Measurements from ENCODE around the gene SLC1A4.

SLC1A4 gene

DNA sequence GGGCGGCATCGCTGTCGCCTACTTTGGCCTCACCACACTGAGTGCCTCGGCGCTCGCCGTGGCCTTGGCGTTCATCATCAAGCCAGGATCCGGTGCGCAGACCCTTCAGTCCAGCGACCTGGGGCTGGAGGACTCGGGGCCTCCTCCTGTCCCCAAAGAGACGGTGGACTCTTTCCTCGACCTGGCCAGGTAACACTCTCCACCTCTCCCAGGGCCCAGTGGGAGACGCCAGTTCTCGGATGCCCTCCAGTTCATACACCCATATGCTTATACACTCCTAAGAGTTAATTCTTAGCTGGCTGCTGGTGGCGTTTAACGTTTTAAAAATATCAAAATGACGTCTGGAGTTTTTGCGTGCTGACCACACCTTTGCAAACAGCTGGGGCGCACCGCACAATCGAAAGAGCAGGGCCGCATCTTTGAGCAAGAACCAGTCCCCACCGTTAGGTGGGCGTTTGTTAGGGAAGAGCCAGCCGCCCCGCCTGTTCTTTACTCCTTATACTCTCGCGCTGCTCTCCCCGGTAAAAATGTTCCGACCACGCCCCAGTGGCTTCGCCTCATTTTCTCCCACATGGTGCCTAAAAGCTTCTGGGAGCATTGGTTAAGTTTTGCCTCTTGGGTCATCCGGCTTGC, 899 bp downstream of the SLC1A4 start:
- Histone ChIP-seq H3K27ac (ENCODE audit: low read depth, low read length) (no peak overlapping the region), H3K27me3 (ENCODE audit: control insufficient read depth in 5 of 5, insufficient read depth in 4 of 5, low read length in 5 of 5) (no peaks in the 10 kb centered on the region), H3K9me3 (ENCODE audit: control insufficient read depth in 5 of 5, low read length in 5 of 5) (no peaks in the 10 kb centered on the region), H3K4me1 (ENCODE audit: control insufficient read depth in 5 of 5, insufficient read depth in 5 of 5, low read length in 5 of 5) (peaks cover 0 to 28% (median 21%) of the 10 kb centered on the region in 5 donors), H3K4me3 (ENCODE audit: low read depth in 1 of 5, low read length in 5 of 5) (peak overlapping the region; percentile 48 to 87 (median 79)), H3K36me3 (ENCODE audit: control insufficient read depth in 5 of 5, insufficient read depth in 5 of 5, low read length in 5 of 5) (no peaks in the 10 kb centered on the region), H3K9ac (ENCODE audit: low read length in 5 of 5) (peak overlapping the region in 3 of 5 donors; percentile 16 to 68 (median 64))

DNA sequence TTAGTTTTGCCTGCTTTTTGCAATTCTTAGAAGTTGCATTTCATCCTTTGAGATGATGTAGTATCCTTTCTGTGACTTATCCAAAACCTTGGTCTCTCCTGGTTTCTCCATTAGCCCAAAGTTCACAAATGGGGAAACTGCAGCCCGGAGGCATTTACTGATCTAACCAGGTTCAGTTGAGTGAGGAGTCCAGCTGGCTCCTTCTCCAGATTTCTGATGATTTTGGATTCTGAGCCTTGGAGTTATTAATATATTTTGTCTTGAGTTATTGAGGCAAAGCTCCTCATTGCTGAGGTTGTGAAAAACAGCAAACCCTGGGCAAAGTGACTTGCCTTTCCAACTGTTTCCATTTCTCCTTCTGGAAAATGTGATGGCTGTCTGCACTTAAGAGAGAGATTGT, 1.7 kb downstream of the SLC1A4 start:
- peak overlapping the region in 1 of 5 donors; percentile 78 for H3K4me3 ChIP-seq (ENCODE audit: low read depth in 1 of 5, low read length in 5 of 5)
- no peak overlapping the region for H3K9ac ChIP-seq (ENCODE audit: low read length in 5 of 5)
- H3K27me3 ChIP-seq (ENCODE audit: control insufficient read depth in 5 of 5, insufficient read depth in 4 of 5, low read length in 5 of 5): no peaks in the 10 kb centered on the region
- no peaks in the 10 kb centered on the region for H3K36me3 ChIP-seq (ENCODE audit: control insufficient read depth in 5 of 5, insufficient read depth in 5 of 5, low read length in 5 of 5)
- H3K27ac ChIP-seq (ENCODE audit: low read depth, low read length): no peak overlapping the region
- peaks cover 0 to 28% (median 21%) of the 10 kb centered on the region in 5 donors for H3K4me1 ChIP-seq (ENCODE audit: control insufficient read depth in 5 of 5, insufficient read depth in 5 of 5, low read length in 5 of 5)
- H3K9me3 ChIP-seq (ENCODE audit: control insufficient read depth in 5 of 5, low read length in 5 of 5): no peaks in the 10 kb centered on the region

DNA sequence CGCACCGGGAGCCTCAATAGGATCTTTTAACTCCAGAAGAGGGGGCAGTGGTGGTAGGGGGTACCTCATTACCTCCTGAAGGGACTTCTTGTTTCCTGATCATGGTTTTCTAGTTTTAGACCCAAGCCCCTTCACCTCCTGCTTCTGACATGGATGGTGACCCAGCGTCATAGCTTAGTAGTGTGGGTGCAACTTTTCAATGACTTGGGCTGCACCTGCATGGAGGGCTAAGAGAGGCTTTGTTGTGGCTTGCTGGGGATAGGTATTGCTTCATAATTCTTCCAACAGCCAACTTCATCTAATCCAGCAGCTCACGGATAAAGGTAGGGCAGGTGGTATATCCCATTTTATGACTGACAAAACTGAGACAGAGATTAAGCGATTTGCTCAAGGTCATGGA, 3.0 kb downstream of the SLC1A4 start:
- H3K27me3 ChIP-seq (ENCODE audit: control insufficient read depth in 5 of 5, insufficient read depth in 4 of 5, low read length in 5 of 5): no peaks in the 10 kb centered on the region
- no peak overlapping the region for H3K4me3 ChIP-seq (ENCODE audit: low read depth in 1 of 5, low read length in 5 of 5)
- no peak overlapping the region for H3K9ac ChIP-seq (ENCODE audit: low read length in 5 of 5)
- no peaks in the 10 kb centered on the region for H3K36me3 ChIP-seq (ENCODE audit: control insufficient read depth in 5 of 5, insufficient read depth in 5 of 5, low read length in 5 of 5)
- H3K9me3 ChIP-seq (ENCODE audit: control insufficient read depth in 5 of 5, low read length in 5 of 5): no peaks in the 10 kb centered on the region
- no peak overlapping the region for H3K27ac ChIP-seq (ENCODE audit: low read depth, low read length)
- peaks cover 0 to 28% (median 21%) of the 10 kb centered on the region in 5 donors for H3K4me1 ChIP-seq (ENCODE audit: control insufficient read depth in 5 of 5, insufficient read depth in 5 of 5, low read length in 5 of 5)

DNA sequence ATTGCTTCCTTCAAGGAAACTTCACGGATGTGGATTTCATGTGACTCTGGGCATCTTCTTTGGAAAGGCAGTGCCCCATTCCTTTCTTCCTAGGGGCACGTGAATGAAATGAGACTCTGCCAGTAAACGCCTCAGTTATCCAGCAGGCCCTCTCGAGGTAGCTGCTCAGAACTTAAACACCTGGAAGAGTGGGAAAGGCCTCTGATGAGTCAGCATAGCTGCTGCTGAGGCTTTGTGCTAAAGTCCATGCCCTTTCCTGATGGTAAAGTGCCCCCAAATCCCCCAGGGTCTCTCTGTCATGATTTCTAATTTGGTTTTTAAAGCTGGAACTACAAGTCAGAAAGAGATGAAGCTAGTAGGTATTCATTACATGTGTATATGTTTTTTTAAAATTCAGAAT, 3.8 kb downstream of the SLC1A4 start:
- Histone ChIP-seq H3K36me3 (ENCODE audit: control insufficient read depth in 5 of 5, insufficient read depth in 5 of 5, low read length in 5 of 5) (no peaks in the 10 kb centered on the region), H3K4me1 (ENCODE audit: control insufficient read depth in 5 of 5, insufficient read depth in 5 of 5, low read length in 5 of 5) (peaks cover 0 to 26% (median 18%) of the 10 kb centered on the region in 5 donors), H3K27me3 (ENCODE audit: control insufficient read depth in 5 of 5, insufficient read depth in 4 of 5, low read length in 5 of 5) (no peaks in the 10 kb centered on the region), H3K4me3 (ENCODE audit: low read depth in 1 of 5, low read length in 5 of 5) (no peak overlapping the region), H3K27ac (ENCODE audit: low read depth, low read length) (no peak overlapping the region), H3K9ac (ENCODE audit: low read length in 5 of 5) (no peak overlapping the region), H3K9me3 (ENCODE audit: control insufficient read depth in 5 of 5, low read length in 5 of 5) (no peaks in the 10 kb centered on the region)

GRCh38 chr2:64995041-64995440, 5.8 kb downstream of the SLC1A4 start:
- H3K27me3 ChIP-seq (ENCODE audit: control insufficient read depth in 5 of 5, insufficient read depth in 4 of 5, low read length in 5 of 5): no peaks in the 10 kb centered on the region
- H3K9me3 ChIP-seq (ENCODE audit: control insufficient read depth in 5 of 5, low read length in 5 of 5): no peaks in the 10 kb centered on the region
- H3K4me1 ChIP-seq (ENCODE audit: control insufficient read depth in 5 of 5, insufficient read depth in 5 of 5, low read length in 5 of 5): peaks cover 0 to 24% (median 13%) of the 10 kb centered on the region in 5 donors
- H3K36me3 ChIP-seq (ENCODE audit: control insufficient read depth in 5 of 5, insufficient read depth in 5 of 5, low read length in 5 of 5): no peaks in the 10 kb centered on the region
- no peak overlapping the region for H3K9ac ChIP-seq (ENCODE audit: low read length in 5 of 5)
- H3K4me3 ChIP-seq (ENCODE audit: low read depth in 1 of 5, low read length in 5 of 5): no peak overlapping the region
- no peak overlapping the region for H3K27ac ChIP-seq (ENCODE audit: low read depth, low read length)

GRCh38 chr2:64996871-64997307, 7.7 kb downstream of the SLC1A4 start:
- H3K4me3 ChIP-seq (ENCODE audit: low read depth in 1 of 5, low read length in 5 of 5): no peak overlapping the region
- peaks cover 0 to 16% (median 5%) of the 10 kb centered on the region in 5 donors for H3K4me1 ChIP-seq (ENCODE audit: control insufficient read depth in 5 of 5, insufficient read depth in 5 of 5, low read length in 5 of 5)
- no peak overlapping the region for H3K27ac ChIP-seq (ENCODE audit: low read depth, low read length)

DNA sequence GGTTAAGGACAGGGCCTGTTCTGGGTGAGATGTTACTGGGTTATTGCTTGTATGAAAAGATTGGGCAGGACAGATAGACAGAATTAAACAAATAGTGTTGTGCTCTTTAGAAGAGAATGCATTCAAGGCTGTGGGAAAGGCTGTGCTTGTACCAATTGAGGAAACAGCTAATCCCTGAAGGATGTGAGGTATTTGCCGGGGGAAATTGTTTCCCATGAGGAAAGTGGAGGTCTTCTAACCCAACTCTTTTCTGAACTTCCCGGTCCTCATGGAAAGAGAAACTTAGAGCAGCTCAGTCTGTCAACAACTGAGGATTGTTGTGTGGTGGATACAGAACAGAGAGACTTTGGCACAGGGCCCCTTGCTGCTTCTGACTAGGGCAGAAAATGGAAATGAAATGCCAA, 9.5 kb downstream of the SLC1A4 start:
- H3K4me1 ChIP-seq (ENCODE audit: control insufficient read depth in 5 of 5, insufficient read depth in 5 of 5, low read length in 5 of 5): peaks cover 0 to 16% (median 5%) of the 10 kb centered on the region in 5 donors
- no peaks in the 10 kb centered on the region for H3K36me3 ChIP-seq (ENCODE audit: control insufficient read depth in 5 of 5, insufficient read depth in 5 of 5, low read length in 5 of 5)
- peak overlapping the region; percentile 4 for H3K27ac ChIP-seq (ENCODE audit: low read depth, low read length)
- H3K9ac ChIP-seq (ENCODE audit: low read length in 5 of 5): no peak overlapping the region
- no peaks in the 10 kb centered on the region for H3K27me3 ChIP-seq (ENCODE audit: control insufficient read depth in 5 of 5, insufficient read depth in 4 of 5, low read length in 5 of 5)
- H3K9me3 ChIP-seq (ENCODE audit: control insufficient read depth in 5 of 5, low read length in 5 of 5): no peaks in the 10 kb centered on the region
- peak overlapping the region in 1 of 5 donors; percentile 28 for H3K4me3 ChIP-seq (ENCODE audit: low read depth in 1 of 5, low read length in 5 of 5)

More at GRCh38 chr2:64996871-64997307, 7.7 kb downstream of the SLC1A4 start:
- Histone ChIP-seq H3K9me3 (ENCODE audit: control insufficient read depth in 5 of 5, low read length in 5 of 5) (no peaks in the 10 kb centered on the region), H3K9ac (ENCODE audit: low read length in 5 of 5) (no peak overlapping the region), H3K36me3 (ENCODE audit: control insufficient read depth in 5 of 5, insufficient read depth in 5 of 5, low read length in 5 of 5) (no peaks in the 10 kb centered on the region), H3K27me3 (ENCODE audit: control insufficient read depth in 5 of 5, insufficient read depth in 4 of 5, low read length in 5 of 5) (no peaks in the 10 kb centered on the region)

- Histone ChIP-seq H3K9me3 (ENCODE audit: control insufficient read depth in 5 of 5, low read length in 5 of 5) (no peaks in the 10 kb centered on the region), H3K4me3 (ENCODE audit: low read depth in 1 of 5, low read length in 5 of 5) (no peak overlapping the region), H3K27ac (ENCODE audit: low read depth, low read length) (no peak overlapping the region), H3K27me3 (ENCODE audit: control insufficient read depth in 5 of 5, insufficient read depth in 4 of 5, low read length in 5 of 5) (no peaks in the 10 kb centered on the region), H3K36me3 (ENCODE audit: control insufficient read depth in 5 of 5, insufficient read depth in 5 of 5, low read length in 5 of 5) (peaks cover 0 to 2% (median 0%) of the 10 kb centered on the region in 5 donors), H3K4me1 (ENCODE audit: control insufficient read depth in 5 of 5, insufficient read depth in 5 of 5, low read length in 5 of 5) (peaks cover 0 to 16% (median 5%) of the 10 kb centered on the region in 5 donors), H3K9ac (ENCODE audit: low read length in 5 of 5) (no peak overlapping the region)
Measured at GRCh38 chr2:64999754-65000153, 10.6 kb downstream of the SLC1A4 start.

DNA sequence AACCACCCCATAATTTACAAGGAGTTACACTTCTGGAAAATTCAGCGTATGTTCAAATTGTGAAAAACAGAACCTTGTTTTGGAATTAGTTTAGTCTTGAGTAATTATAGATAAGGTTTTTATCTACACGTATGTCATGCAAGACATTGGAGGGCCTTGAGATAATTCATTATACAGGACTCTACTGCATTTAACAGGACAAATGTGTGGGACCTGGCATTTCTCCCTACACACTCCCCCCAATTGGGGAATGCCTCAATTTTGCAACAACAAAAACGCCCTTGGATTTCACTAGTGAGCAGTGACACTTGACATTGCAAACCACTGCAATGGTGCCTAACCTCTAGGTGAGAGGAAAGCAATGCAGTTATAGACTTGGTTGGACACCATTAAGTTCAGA, 11.4 kb downstream of the SLC1A4 start:
- no peak overlapping the region for H3K4me3 ChIP-seq (ENCODE audit: low read depth in 1 of 5, low read length in 5 of 5)
- no peak overlapping the region for H3K9ac ChIP-seq (ENCODE audit: low read length in 5 of 5)
- H3K9me3 ChIP-seq (ENCODE audit: control insufficient read depth in 5 of 5, low read length in 5 of 5): no peaks in the 10 kb centered on the region
- peaks cover 0 to 4% (median 2%) of the 10 kb centered on the region in 5 donors for H3K36me3 ChIP-seq (ENCODE audit: control insufficient read depth in 5 of 5, insufficient read depth in 5 of 5, low read length in 5 of 5)
- peaks cover 0 to 16% (median 5%) of the 10 kb centered on the region in 5 donors for H3K4me1 ChIP-seq (ENCODE audit: control insufficient read depth in 5 of 5, insufficient read depth in 5 of 5, low read length in 5 of 5)
- no peaks in the 10 kb centered on the region for H3K27me3 ChIP-seq (ENCODE audit: control insufficient read depth in 5 of 5, insufficient read depth in 4 of 5, low read length in 5 of 5)
- no peak overlapping the region for H3K27ac ChIP-seq (ENCODE audit: low read depth, low read length)

- H3K4me1 ChIP-seq (ENCODE audit: control insufficient read depth in 5 of 5, insufficient read depth in 5 of 5, low read length in 5 of 5): peaks cover 0 to 16% (median 5%) of the 10 kb centered on the region in 5 donors
- H3K9ac ChIP-seq (ENCODE audit: low read length in 5 of 5): no peak overlapping the region
- no peak overlapping the region for H3K4me3 ChIP-seq (ENCODE audit: low read depth in 1 of 5, low read length in 5 of 5)
- H3K9me3 ChIP-seq (ENCODE audit: control insufficient read depth in 5 of 5, low read length in 5 of 5): no peaks in the 10 kb centered on the region
- H3K27ac ChIP-seq (ENCODE audit: low read depth, low read length): no peak overlapping the region
- peaks cover 0 to 4% (median 2%) of the 10 kb centered on the region in 5 donors for H3K36me3 ChIP-seq (ENCODE audit: control insufficient read depth in 5 of 5, insufficient read depth in 5 of 5, low read length in 5 of 5)
- no peaks in the 10 kb centered on the region for H3K27me3 ChIP-seq (ENCODE audit: control insufficient read depth in 5 of 5, insufficient read depth in 4 of 5, low read length in 5 of 5)
Measured at GRCh38 chr2:65003037-65003436, 13.8 kb downstream of the SLC1A4 start.
